GM19193 (cell line): ENCODE measurements around the gene IKZF2.

Experiments used
- POLR2A ChIP-seq: IDR thresholded peaks from 4 replicates; pipeline ENCODE4 v1.6.1; 2011; ENCODE audit not compliant: insufficient read depth, insufficient read length; ENCODE audit errors: extremely low read depth

IKZF2 gene

GRCh38 chr2:213137064-213137463 is 14.3 kb downstream of the IKZF2 start:
- TF ChIP-seq POLR2A: no peak

GRCh38 chr2:213129311-213129710 is 22.1 kb downstream of the IKZF2 start:
- TF ChIP-seq POLR2A: no peak

- TF ChIP-seq POLR2A: no peak
These were observed 25.6 kb downstream of the IKZF2 start for GRCh38 chr2:213125646-213126347.

DNA sequence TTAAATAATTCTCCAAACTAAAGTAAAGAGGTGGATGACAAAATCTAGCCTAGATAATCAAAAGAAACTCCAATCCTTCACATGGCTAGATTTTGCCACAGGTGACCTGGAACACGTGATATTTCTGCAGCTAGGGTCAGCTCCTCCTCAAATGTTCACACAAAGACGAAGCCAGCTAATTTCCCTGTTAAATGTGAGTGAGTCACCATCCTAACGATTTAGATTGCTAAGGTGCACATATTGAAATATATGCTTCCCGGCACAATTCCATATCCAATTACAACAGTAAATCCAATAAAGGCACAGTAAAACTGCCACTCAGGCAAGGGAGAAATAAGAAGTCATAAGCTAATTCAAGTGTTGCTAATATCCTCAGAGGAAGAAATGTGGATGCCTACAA is 28.7 kb downstream of the IKZF2 start:
- TF ChIP-seq POLR2A: no peak

DNA sequence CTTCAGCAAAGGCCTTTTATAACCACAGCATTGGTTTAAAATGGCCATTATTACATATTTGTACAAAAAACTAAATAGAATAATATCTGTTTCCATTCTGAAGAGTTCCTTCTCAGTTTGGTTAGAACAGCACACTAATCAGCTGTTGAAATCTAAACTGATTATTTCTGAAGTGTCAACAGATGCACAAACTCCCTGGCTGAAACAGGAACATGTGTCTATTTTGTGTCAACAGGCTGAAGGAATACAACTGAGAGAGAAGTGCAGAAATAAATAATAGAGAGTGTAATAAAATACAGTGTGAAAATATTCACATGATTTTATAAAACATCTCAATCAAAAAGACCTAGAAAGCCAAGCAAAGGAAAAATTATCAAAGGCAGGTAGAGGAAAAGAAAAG is 29.7 kb downstream of the IKZF2 start:
- TF ChIP-seq POLR2A: no peak

DNA sequence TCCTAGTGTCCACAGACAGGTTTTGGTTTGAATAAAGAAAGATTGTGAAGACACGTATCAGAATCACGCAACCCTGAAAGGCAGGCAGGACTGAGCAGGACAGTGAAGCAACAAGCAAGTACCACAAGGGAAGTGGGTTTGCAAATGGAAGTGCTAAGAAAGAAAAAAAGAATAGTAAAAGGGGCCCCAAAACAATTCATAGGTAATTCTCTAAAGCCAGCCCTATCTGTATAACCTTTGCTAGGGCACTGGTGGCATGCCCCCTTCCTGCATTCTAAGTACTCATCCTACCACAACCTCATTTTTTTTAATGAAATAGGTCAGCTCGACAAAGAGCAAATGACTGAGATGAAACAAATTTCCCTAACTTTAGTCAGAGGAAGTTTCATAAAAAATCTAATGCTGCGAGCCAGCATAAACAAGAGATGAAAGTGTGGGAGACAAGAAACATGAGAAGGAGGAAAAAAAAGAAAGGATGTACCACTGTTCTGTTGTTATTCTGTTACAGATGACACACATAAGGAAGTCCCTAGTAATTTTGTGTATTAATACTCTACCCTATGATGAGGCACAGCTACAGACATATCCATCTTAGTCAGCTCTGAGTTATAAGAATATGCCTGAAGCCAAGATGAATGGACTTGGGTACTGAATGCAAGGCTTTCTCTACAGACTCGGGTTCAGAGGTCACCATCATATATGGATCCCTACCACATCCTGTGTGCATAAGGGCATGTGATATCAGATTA is 32.2 kb downstream of the IKZF2 start:
- no peak for TF ChIP-seq POLR2A

DNA sequence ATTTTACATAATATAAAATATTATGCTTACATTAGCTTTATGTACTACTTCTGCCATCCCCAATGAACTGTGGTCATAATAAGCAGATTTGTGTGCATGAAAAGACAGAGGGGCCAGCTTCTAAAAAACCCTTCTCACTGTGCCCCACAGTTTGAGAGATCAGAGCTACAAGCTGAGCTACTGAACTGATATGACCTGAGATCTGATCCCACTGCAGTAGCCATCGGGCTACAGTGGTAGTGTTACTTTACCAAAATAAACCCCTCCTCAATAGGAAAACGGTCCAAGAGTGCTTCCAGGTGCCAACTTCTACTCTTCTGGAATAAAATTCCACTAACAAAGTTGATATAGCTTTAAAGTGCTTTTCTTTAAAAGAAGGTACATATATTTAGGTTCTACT is 43.1 kb downstream of the IKZF2 start:
- TF ChIP-seq POLR2A: no peak

DNA sequence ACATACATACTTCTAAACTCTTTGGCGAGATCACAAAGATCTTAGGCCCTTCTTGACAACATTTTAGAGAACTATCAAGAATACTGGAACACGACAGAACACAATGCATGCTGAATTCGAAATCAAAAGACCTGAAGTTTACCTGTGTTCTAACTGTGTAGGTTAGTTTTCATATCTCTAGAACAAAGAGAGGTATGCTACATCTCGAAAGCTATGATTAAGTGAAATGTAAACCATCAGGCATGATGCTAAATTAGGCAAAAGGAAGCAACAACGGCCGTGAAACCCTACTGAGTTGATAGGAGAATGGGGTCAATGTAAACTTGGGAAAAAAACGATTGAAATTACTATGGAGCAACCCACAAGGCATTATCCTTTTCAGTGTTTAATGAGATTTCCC is 43.7 kb downstream of the IKZF2 start:
- TF ChIP-seq POLR2A: no peak

GRCh38 chr2:213105212-213105611 is 46.2 kb downstream of the IKZF2 start:
- no peak for TF ChIP-seq POLR2A

DNA sequence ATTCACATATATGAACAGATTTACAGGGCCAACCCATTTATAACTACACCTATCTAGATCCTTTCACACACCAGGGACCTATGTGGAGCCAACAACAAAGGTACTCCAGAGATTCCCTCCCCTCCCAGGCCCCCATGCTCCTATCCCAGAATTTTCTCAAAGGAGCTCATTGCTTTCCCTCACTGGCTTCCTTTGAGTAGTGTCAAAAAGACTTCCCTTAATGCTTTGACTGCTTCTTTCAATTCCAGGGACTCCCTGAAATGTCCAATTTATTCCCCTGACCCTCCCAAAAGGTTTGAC is 46.6 kb downstream of the IKZF2 start:
- TF ChIP-seq POLR2A: no peak

DNA sequence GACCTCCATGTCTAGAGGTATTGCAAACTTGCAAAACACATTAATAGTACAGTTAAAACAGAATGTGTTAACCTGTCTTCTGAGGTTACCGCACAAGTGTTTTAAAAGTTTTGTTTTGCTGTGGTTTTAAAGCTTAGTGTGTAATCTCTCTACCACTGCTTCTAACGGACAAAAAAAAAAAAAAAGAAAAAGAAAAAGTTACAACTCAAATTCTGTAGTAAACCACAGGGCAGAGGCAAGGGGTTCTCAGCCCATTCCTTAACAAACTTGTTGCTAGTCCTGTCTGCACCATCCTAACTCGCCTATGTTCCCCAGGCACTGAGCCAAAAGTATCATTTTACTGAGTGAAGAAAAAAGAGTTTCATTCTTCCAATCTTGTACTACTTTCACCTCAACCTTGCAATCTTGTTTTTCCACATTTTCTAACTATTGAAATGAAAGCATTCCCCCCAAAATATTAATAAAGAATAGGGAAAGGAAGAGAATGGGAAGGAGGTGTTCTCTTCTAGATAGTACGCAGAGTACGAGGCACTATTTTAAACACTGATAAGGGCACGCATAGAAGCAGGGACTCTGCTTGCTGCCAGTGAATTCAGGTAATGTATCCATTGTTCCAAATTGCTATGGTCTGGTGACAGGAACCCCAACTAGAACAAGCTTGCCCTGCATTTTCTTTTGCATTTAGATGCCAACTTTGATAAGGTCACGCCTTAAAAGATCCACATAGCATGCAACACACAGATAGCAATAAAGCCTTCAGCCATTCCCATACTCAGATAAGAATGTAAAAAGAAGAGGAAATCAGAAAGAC is 47.1 kb downstream of the IKZF2 start:
- TF ChIP-seq POLR2A: no peak

DNA sequence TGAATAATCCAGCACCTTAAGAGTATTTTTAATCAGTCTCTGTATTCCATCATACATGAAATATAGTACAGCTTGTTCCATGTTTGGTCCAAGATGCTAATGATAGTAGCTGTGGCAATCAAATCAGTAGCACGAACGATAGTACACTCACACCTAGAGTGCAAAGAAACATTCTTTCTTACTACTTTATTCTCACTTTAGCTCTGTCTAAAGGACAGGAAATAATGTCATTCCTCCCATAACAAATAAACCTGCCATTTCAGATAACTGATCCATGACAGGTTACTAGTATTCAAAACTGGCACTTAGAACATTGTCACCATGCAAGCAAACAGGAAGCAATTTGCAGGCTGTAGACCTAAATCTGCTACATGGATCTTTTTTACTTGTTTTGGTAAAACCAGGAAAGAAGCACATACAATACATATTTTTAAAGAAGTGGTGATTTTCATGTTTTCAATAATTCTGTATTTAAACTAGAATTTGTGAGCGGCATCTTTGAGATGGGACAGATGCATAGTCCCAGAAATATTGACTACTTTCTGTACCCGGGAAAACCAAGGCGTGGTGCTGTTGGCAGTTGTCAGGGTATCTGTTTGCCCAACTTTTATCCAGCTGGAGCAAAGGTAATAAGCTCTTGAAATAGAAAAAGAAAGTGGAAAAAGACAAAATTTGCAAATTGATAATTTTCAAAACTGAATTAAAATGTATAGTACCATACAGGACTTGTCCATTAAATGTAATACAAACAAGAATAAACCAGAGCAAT is 49.5 kb downstream of the IKZF2 start:
- no peak for TF ChIP-seq POLR2A

DNA sequence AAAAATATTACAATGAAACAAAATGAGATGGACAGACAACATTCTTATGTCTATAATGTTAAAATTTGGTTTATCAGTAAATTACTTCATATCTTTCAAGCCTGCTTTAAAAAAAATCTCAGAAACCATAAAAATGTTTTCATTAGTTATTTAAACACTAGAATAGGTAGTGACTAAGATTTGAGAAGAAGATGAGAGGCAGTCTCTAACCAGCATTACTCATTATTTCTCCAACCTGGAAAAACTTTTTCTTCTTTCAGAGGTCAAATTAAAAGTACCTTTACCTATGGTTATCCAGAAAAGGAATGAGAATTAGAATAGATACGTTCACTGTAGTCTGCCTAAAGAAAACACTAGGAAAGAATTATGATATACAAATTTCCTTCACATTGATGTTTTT is 50.3 kb downstream of the IKZF2 start:
- no peak for TF ChIP-seq POLR2A

- TF ChIP-seq POLR2A: no peak
These were observed 52.8 kb downstream of the IKZF2 start for GRCh38 chr2:213098612-213099011.

DNA sequence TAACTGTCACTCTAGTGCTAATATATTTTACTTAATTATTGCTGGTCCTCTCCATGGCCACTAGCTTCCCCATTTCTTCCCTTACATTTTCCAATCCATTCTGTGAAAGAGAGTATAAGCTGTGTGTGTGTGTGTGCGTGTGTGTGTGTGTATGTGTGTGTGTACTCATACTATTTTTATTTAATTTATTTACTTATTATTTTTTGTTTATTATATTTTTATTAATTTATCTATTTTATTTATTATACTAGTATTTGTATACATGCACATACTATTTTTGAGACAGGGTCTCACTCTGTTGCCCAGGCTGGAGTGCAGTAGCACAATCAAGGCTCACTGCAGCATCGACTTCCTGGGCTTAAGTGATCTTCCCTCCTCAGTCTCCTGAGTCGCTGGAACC is 59.6 kb downstream of the IKZF2 start:
- no peak for TF ChIP-seq POLR2A
